ENCODE measurements around the gene KRTAP5-11.
"Not testable (repeated sequence)": the region's sequence is repeated elsewhere in the genome, so short reads cannot be mapped to it uniquely, and the experiment has no call there.

The KRTAP5-11 gene

GRCh38 chr11:71543866-71544265 is 38.8 kb downstream of the KRTAP5-11 start (continued):
- TF ChIP-seq PPARA (CRISPR knock-in tag; IDR thresholded peaks at IDR 0.05; ENCODE audit: borderline replicate concordance) (no peak), TOX (CRISPR knock-in tag; IDR thresholded peaks at IDR 0.05; ENCODE audit: borderline replicate concordance) (no peak), ZNF565 (CRISPR knock-in tag; conservative IDR thresholded peaks at IDR 0.05; ENCODE audit: low read depth) (no peak), CREB5 (CRISPR knock-in tag; IDR thresholded peaks at IDR 0.05; ENCODE audit: low read depth) (no peak), CSRNP3 (CRISPR knock-in tag; IDR thresholded peaks at IDR 0.05) (no peak), ZC3H10 (CRISPR knock-in tag; IDR thresholded peaks at IDR 0.05) (no peak), GLIS3 (CRISPR knock-in tag; IDR thresholded peaks at IDR 0.05) (no peak), SNAI2 (CRISPR knock-in tag; IDR thresholded peaks at IDR 0.05) (no peak), ESRRG (CRISPR knock-in tag; IDR thresholded peaks at IDR 0.05) (no peak)

- TF ChIP-seq TSHZ2 (CRISPR knock-in tag; IDR thresholded peaks at IDR 0.05) (no peak), TOX (CRISPR knock-in tag; IDR thresholded peaks at IDR 0.05; ENCODE audit: borderline replicate concordance) (no peak), SNAI2 (CRISPR knock-in tag; IDR thresholded peaks at IDR 0.05) (no peak), CREB5 (CRISPR knock-in tag; IDR thresholded peaks at IDR 0.05; ENCODE audit: low read depth) (no peak), RARB (CRISPR knock-in tag; IDR thresholded peaks at IDR 0.05) (no peak), OSR1 (CRISPR knock-in tag; IDR thresholded peaks at IDR 0.05) (no peak), ZC3H10 (CRISPR knock-in tag; IDR thresholded peaks at IDR 0.05) (no peak), PPARA (CRISPR knock-in tag; IDR thresholded peaks at IDR 0.05; ENCODE audit: borderline replicate concordance) (no peak), ZNF8 (CRISPR knock-in tag; IDR thresholded peaks at IDR 0.05) (no peak), CSRNP3 (CRISPR knock-in tag; IDR thresholded peaks at IDR 0.05) (no peak), ZNF70 (CRISPR knock-in tag; IDR thresholded peaks at IDR 0.05) (no peak)
- ATAC-seq: no peak
These were observed 39.5 kb downstream of the KRTAP5-11 start for GRCh38 chr11:71542879-71543777.

- TF ChIP-seq ZNF565 (CRISPR knock-in tag; conservative IDR thresholded peaks at IDR 0.05; ENCODE audit: low read depth) (no peak), ZNF70 (CRISPR knock-in tag; IDR thresholded peaks at IDR 0.05) (no peak), CREB5 (CRISPR knock-in tag; IDR thresholded peaks at IDR 0.05; ENCODE audit: low read depth) (no peak), ZFP30 (CRISPR knock-in tag; IDR thresholded peaks at IDR 0.05) (no peak), CSDC2 (CRISPR knock-in tag; IDR thresholded peaks at IDR 0.05) (no peak), ISL1 (CRISPR knock-in tag; IDR thresholded peaks at IDR 0.05) (no peak), ARNTL (CRISPR knock-in tag; IDR thresholded peaks at IDR 0.05; ENCODE audit: borderline replicate concordance, low read depth) (no peak), ZNF8 (CRISPR knock-in tag; IDR thresholded peaks at IDR 0.05) (no peak), POU6F1 (CRISPR knock-in tag; IDR thresholded peaks at IDR 0.05; ENCODE audit: borderline replicate concordance, low read depth) (no peak), TCF4 (CRISPR knock-in tag; IDR thresholded peaks at IDR 0.05; ENCODE audit: borderline replicate concordance) (no peak)
- no peak for ATAC-seq
These were observed 40.3 kb downstream of the KRTAP5-11 start for GRCh38 chr11:71542382-71542781.

GRCh38 chr11:71540521-71541304 is 42.0 kb downstream of the KRTAP5-11 start:
- ATAC-seq: not testable (repeated sequence)

- ATAC-seq: not testable (repeated sequence)
These were observed 42.7 kb downstream of the KRTAP5-11 start for GRCh38 chr11:71539971-71540370.

Data from SK-N-SH treated with all-trans-retinoic acid at 6 μM for 48 hours (cell line).